CD4-positive, alpha-beta T cell treated with Interleukin-6 at 100 ng/mL for 8 hours (primary cell): ENCODE results near the gene RDH13.
"Not testable (repeated sequence)": the region's sequence is repeated elsewhere in the genome, so short reads cannot be mapped to it uniquely, and the experiment has no call there.

Experiments used
- DNase-seq: peaks from one replicate; pipeline ENCODE4 v3.0.0-alpha.2; 2020; ENCODE audit warnings: mixed read lengths, low spot score

The RDH13 gene

GRCh38 chr19:55044771-55045716 lies 17.9 kb downstream of the RDH13 start:
- no peak for DNase-seq

- no peak for DNase-seq
Measured at GRCh38 chr19:55044286-55044685, 18.7 kb downstream of the RDH13 start.

GRCh38 chr19:55042688-55043087 lies 20.3 kb downstream of the RDH13 start:
- no peak for DNase-seq

GRCh38 chr19:55042344-55042678 lies 20.6 kb downstream of the RDH13 start:
- DNase-seq = no peak

DNA sequence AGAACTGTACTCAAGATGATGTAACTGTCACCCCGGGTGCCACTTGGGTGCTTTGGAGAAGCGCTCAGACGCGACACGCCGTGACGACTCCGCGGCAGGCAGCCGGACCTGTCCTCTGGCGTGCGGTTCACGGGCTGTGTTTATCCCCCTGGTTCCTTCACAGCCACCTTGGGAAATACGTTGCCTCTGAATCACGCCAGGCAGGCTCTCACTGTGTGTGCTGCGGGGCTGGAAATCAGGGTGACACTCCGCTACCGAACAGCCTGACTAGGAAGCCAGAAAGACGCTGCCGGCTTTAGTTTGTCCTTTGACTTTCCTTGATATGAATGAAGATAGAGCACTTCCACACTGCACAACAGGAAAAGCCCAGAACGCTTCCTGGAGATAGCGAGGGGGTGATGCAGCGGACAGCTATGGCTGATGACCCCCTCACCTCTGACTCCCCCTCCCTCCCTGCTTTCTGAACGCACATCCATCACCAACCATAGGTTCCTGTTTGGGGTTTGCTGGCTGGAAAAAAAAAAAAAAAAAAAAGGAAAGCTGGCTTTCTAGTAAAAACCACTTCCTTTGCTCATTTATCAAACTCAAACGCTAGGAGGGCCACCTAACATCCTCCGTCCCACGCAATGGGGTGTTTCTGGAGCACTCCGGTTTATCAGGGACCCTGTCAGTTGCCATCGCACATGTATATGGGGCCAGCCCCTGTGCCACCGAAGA lies 21.2 kb downstream of the RDH13 start:
- DNase-seq = no peak

DNA sequence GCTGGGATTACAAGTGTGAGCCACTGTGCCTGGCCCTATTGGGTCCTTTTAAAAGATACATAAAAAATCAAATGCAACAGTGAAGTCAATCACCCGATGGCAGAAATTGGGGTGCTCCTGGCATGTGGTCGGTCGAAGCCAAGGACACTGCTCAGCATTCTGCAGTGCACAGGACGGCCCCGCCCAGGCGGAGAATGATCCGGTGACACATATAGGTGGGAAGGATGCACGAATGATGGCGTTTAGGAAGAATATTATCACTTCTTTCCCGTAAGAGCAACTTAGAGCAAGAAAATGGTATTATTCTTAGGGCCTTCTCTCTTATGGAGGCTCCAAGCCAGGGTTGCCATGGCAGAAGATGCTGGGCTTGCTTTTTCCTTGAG lies 21.7 kb downstream of the RDH13 start:
- DNase-seq = no peak

- not testable (repeated sequence) for DNase-seq
Measured at GRCh38 chr19:55040654-55041053, 22.3 kb downstream of the RDH13 start.

DNA sequence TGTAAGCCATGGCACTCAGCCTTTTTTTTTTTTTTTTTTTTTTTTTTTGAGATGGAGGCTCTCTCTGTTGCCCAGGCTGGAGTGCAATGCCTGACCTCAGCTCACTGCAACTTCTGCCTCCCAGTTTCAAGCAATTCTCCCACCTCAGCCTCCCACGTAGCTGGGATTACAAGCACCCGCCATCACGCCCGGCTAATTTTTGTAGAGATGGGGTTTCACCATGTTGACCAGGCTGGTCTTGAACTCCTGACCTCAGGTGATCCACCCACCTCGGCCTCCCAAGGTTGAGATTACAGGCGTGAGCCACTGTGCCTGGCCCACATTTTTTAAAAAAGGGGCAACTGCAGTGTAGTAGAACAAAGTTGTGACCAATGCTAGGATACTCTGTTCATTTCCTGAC lies 25.3 kb downstream of the RDH13 start:
- not testable (repeated sequence) for DNase-seq

- no peak for DNase-seq
Measured at GRCh38 chr19:55036058-55036457, 26.9 kb downstream of the RDH13 start.

DNA sequence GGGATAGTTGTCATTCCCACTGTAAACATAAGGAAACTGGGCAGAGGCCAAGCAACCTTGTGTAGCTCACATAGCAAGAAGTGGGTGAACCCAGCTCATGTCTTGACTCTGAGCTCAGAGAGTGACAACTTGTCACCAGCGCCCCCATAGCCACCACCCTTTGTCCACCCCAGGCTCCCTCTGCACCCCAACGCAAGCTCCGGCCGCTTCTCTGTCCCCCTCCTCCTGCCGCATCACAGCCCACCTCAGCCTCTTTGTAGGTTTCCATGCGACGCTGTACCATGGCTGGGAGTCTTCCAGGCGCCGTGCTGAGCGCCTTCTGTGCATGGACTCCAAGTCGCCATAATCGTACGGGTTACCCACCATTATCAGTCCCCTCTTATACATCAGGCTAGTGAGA lies 28.2 kb downstream of the RDH13 start:
- DNase-seq = no peak

GRCh38 chr19:55032976-55033643 lies 29.8 kb downstream of the RDH13 start:
- not testable (repeated sequence) for DNase-seq

- DNase-seq = no peak
Measured at GRCh38 chr19:55032170-55032800, 30.7 kb downstream of the RDH13 start.

DNA sequence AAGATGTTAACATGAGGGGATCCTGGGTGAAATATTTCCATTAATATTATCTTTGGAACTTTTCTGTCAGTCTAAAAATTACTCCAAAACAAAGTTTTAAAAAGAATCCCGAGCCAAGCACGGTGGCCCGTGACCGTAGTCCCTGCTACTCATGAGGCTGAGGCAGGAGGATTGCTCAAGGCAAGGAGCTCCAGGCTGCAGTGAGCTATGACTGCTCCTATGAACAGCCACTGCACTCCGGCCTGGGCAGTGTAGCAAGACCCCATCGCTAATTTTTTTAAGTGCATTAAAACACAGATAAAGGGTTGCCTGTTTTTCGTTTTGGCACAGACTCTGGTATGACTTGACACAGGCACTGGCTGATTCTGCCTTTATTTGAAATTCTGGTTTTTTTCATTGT lies 31.8 kb downstream of the RDH13 start:
- DNase-seq = no peak

GRCh38 chr19:55028757-55029156 lies 34.2 kb downstream of the RDH13 start:
- DNase-seq = no peak

DNA sequence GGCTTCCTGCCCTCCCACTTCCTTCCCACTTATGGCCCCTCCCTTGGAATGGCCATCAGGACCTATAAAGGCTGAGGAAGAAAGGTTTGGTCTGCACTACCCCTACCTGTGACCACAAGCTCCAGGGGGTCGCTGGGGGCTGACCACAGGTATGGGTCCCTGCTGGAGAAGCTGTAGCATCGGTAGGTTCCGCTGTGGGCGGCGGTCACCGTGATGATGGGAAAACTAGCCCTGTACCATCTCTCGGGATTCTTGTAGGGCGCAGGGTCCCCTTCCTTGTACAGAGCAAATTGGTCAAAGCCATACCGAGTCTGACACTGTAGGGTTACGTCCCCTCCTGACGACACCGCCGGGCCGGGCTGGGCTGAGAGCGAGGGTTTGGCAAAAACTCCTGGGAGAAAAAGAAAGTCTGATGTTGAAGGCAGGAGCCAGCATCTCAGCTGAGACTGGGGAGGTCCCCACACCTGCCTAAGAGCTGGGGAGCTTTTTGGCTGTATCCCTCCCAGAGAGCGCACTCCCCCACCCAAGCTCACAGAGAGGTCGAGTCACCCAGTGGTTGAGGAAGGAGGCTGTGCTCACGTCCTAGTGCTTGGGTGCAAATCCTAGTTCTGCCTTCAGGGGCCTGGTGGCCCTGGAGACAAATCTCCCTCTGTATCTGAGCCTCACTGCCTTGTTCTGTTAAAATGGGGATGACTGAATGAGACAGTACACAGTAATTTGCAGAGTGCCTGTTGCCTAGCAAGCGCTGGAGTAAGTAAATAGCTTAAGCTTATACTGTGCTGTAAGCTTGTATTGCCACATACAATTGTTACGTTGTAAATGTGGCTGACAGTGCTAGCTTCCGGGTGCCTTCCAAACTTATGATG lies 35.2 kb downstream of the RDH13 start:
- DNase-seq = no peak

DNA sequence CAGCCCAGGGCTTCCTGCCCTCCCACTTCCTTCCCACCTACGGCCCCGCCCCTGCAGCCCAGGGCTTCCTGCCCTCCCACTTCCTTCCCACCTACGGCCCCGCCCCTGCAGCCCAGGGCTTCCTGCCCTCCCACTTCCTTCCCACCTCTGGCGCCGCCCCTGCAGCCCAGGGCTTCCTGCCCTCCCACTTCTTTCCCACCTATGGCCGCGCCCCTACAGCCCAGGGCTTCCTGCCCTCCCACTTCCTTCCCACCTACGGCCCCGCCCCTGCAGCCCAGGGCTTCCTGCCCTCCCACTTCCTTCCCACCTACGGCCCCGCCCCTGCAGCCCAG lies 35.8 kb downstream of the RDH13 start:
- DNase-seq = not testable (repeated sequence)

DNA sequence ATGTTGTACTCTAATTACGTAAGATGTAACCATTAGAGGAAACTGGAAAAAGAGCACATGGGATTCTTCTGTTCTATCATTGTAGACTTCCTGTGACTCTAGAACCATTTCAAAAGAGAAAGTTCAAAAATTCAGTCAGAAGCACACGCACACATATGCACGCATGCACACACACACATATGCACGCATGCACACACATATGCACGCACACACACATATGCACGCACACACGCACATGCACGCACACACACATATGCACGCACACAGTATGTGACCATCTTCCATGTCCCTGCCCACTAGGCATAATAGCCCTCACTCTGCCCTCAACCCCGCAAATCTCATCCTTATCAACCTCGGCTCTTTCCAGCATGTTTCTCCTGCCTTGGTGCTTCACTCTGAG lies 38.8 kb downstream of the RDH13 start:
- no peak for DNase-seq

GRCh38 chr19:55020351-55020750 lies 42.6 kb downstream of the RDH13 start:
- DNase-seq = not testable (repeated sequence)

GRCh38 chr19:55018633-55019032 lies 44.3 kb downstream of the RDH13 start:
- no peak for DNase-seq

DNA sequence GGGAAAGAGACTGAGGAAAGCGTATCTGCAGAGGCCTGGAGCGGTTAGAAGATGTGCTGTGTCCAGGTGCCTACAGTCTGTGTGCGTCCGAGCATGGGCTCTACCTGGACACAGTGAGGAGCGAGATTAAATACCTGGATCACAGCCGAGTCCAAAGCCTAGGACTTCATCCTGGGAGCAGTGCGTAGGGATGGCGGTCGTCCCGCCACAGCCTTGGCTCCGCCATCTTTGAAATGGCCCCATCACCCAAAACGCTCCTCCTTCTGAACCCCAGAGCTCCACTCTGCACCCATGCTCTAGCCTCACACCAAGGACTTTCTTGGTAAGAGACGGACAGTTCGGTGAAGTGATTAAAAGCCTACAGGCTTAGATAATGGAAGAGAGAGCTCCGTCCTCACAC lies 44.7 kb downstream of the RDH13 start:
- no peak for DNase-seq

DNA sequence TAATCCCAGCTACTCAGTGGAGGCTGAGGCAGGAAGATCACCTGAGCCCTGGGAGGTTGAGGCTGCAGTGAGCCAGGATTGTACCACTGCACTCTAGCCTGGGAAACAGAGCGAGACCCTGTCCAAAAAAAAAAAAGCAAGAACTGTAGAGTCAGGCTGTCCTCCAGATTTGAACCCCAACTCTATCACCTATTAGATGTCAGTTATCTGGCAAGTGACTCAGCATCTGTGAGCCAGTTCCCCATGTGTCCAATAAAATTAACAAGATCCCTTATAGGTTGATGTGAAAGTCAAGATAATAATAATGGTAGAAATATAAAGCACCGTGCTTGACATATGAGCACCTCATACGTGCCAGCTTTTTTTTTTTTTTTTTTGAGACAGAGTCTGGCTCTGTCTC lies 46.9 kb downstream of the RDH13 start:
- no peak for DNase-seq

- no peak for DNase-seq
Measured at GRCh38 chr19:55015126-55015525, 47.8 kb downstream of the RDH13 start.
